Psoas muscle (tissue), 8 donors: Measurements from ENCODE around the gene ANKMY1. TPM values are rescaled to one million over a fixed set of nuclear protein-coding genes. Genes with fewer than 3 reads are reported as not detected.

Experiments
- ATAC-seq, 4 donors: fragments of 200-7000 bp; cut with Tn5 transposase; one replicate each; pipeline ENCODE4 v1.9.1; 2020; ENCODE audit warnings: moderate library complexity in 3 of 4, mild to moderate bottlenecking in 2 of 4
- DNase-seq, 2 donors: peaks; one replicate each; pipeline ENCODE4 v3.0.0-alpha.2; 2020
- H3K27ac ChIP-seq: fragments of 200-600 bp; one replicate; pipeline ENCODE4 v1.8.0; 2022
- H3K27me3 ChIP-seq, 3 donors: fragments of 200-600 bp in 1 of 3; one replicate each; pipeline versions ENCODE4 v1.6.1 to v1.8.0; 2013 to 2022; ENCODE audit warnings: low read length in 2 of 3, mild to moderate bottlenecking in 2 of 3, moderate library complexity in 1 of 3; ENCODE audit not compliant: insufficient read depth in 3 of 3
- H3K36me3 ChIP-seq, 2 donors: fragments of 200-600 bp in 1 of 2; one replicate each; pipeline versions ENCODE4 v1.6.1 to v1.8.0; 2013 to 2022; ENCODE audit warnings: low read depth in 1 of 2, mild to moderate bottlenecking in 1 of 2, moderate library complexity in 1 of 2; ENCODE audit not compliant: insufficient read depth in 1 of 2
- H3K4me1 ChIP-seq: fragments of 200-600 bp; one replicate; pipeline ENCODE4 v1.8.0; 2022
- H3K4me3 ChIP-seq: fragments of 200-600 bp; one replicate; pipeline ENCODE4 v1.8.0; 2022; ENCODE audit warnings: mild to moderate bottlenecking
- H3K9me3 ChIP-seq: fragments of 200-600 bp; one replicate; pipeline ENCODE4 v1.8.0; 2022
- WGBS, 3 donors: extraction: QIAGEN DNeasy Blood & Tissue Kit; methylation state at CpG; one replicate each; pipeline versions ENCODE4 v1.1.6 to v1.1.7; 2013; 5-methylcytosine and 5-hydroxymethylcytosine counted together
- intact Hi-C, 2 donors: fragments of 100-400 bp; cut with DNase I; formaldehyde crosslinking; loops; one replicate each; pipeline versions ENCODE4 v1.11.0 to v1.14.2; 2022
- polyA plus RNA-seq, 3 donors: library from polyadenylated mRNA; stranded (reverse); fragments of 200-250 nt; gene quantifications; one replicate each; pipeline ENCODE4 v1.2.3, GENCODE V29; 2013
- total RNA-seq, 4 donors: library from RNA; stranded (reverse); fragmentation: NEBNext Ultra II Directional in 2 of 4; extraction: Animal tissue kit (Norgen Biotek cat#: 25700) in 2 of 4; gene quantifications; one replicate each; pipeline versions ENCODE4 v1.2.1 to v1.2.4, GENCODE V29; 2021 to 2023
- TF ChIP-seq, protein P1 (sequence below): fragments of 200-600 bp; IDR thresholded peaks from one replicate; pipeline ENCODE4 v1.8.0; 2022; ENCODE audit warnings: antibody characterized with exemption
- donor health status: healthy with polysubstance abuse.
- donor health status: DM: no; HTN: no; CAD: no; lungs with moderate emphysema.
- donor health status: Bipolar disorder and iron deficiency.
- donor health status: healthy.
- donor health status: DM: yes; HTN: yes; CAD: no.
- donor health status: DM: no; HTN: no; CAD: no.
- donor health status: DM: no; HTN: no; CAD: no.
- donor health status: DM: yes; HTN: yes; CAD: no.

The ANKMY1 gene
- total and polyA plus RNA-seq, 7 donors, result 1.4 to 5.8 (median 3.0) TPM

DNA sequence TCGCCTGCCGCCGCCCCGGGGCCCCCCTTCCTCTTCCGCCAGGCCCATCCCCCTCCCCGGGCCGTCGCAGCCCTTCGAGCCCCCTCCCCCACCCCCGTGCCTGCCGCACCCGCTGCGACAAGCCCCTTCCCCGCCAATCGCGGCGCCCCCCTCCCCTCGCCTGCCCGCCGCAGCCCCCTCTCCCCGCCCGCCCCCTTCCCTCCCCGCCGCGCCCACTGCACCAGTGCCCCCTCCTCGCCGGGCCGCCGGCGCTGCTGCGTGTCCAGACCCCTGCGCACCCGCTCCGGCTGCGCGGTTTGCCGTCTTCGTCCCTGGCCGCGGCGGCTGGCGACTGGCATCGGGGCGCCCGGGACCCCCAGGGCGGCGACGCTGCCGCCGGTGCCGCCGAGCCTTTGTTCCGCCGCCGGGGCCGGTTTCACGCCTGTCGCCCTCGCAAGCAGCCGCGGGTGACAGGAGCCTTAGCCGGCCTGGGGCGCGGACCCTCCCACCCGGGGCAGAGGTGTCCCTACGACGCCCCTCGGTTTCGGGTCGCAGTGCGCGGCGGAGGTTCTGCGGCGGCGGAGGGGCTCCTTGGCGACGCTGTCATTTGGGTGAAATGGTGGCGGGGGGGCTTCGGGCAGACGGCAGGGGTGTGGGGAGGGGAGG lies 104.2 kb downstream of the ANKMY1 start:
- Histone ChIP-seq H3K36me3 (no peaks in the 10 kb centered on the region), H3K4me3 (no peak overlapping the region), H3K4me1 (peaks cover 35% of the 10 kb centered on the region), H3K27ac (no peak overlapping the region), H3K27me3 (no peaks in the 10 kb centered on the region), H3K9me3 (no peaks in the 10 kb centered on the region)
- peak; percentile 16 to 47 for DNase-seq
- ATAC-seq, result no peak
- TF ChIP-seq, protein P1, sequence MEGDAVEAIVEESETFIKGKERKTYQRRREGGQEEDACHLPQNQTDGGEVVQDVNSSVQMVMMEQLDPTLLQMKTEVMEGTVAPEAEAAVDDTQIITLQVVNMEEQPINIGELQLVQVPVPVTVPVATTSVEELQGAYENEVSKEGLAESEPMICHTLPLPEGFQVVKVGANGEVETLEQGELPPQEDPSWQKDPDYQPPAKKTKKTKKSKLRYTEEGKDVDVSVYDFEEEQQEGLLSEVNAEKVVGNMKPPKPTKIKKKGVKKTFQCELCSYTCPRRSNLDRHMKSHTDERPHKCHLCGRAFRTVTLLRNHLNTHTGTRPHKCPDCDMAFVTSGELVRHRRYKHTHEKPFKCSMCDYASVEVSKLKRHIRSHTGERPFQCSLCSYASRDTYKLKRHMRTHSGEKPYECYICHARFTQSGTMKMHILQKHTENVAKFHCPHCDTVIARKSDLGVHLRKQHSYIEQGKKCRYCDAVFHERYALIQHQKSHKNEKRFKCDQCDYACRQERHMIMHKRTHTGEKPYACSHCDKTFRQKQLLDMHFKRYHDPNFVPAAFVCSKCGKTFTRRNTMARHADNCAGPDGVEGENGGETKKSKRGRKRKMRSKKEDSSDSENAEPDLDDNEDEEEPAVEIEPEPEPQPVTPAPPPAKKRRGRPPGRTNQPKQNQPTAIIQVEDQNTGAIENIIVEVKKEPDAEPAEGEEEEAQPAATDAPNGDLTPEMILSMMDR, result no peak
- 35 to 39% (median 38%) methylated on average over 35 to 81 of the region's 81 CpGs for WGBS, 3 donors
- intact Hi-C loops, result no loop called here

DNA sequence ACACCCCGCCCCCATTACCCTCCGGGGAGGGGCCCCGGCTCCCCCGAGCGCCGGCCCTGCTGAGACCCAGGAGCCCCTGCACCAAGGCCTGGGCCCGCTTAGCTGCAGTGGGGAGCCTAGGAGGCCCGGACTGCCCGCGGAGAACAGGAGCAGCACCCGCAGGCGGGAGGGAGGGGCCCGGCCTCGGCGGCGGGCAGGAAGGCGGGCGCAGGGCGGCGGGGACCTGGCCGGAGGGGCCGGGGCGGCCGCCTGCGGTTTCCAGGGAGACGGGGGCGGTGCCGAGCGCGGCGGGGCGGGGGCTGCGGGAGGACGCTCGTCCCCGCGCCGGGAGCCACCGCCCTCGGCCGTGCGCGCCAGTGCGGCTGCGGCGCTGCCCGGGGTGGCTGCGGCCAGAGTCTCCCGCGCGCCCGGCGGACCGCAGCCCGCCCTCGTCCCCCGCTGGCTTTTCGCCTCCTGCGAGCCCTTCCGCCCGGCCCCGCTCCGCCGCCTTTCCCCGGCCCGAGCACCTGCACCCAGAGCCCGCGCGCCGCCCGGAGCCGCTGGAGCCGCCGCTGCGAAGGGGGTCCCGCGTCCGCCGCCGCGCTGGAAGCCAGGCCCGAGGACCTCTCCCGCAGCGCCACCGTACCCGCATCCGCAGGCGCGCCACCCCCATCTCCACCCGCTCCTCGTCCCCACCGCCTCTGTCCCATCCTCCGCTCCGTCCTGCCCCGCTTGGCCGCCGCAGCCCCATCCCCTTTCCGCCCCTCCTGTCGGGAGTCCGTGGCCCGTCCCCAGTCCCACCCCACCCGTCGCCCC lies 105.1 kb downstream of the ANKMY1 start:
- DNase-seq, result peak; percentile 73 to 88
- Histone ChIP-seq H3K36me3 (no peaks in the 10 kb centered on the region), H3K27ac (no peak overlapping the region), H3K9me3 (no peaks in the 10 kb centered on the region), H3K27me3 (no peaks in the 10 kb centered on the region), H3K4me3 (peak overlapping the region; percentile 58), H3K4me1 (peaks cover 45% of the 10 kb centered on the region)
- intact Hi-C loops, result no loop called here
- WGBS, 3 donors, result 3 to 5% (median 4%) methylated on average over 23 to 103 of the region's 103 CpGs
- TF ChIP-seq, protein P1, result no peak
- ATAC-seq, result peak; percentile 55 to 79 (median 65)

DNA sequence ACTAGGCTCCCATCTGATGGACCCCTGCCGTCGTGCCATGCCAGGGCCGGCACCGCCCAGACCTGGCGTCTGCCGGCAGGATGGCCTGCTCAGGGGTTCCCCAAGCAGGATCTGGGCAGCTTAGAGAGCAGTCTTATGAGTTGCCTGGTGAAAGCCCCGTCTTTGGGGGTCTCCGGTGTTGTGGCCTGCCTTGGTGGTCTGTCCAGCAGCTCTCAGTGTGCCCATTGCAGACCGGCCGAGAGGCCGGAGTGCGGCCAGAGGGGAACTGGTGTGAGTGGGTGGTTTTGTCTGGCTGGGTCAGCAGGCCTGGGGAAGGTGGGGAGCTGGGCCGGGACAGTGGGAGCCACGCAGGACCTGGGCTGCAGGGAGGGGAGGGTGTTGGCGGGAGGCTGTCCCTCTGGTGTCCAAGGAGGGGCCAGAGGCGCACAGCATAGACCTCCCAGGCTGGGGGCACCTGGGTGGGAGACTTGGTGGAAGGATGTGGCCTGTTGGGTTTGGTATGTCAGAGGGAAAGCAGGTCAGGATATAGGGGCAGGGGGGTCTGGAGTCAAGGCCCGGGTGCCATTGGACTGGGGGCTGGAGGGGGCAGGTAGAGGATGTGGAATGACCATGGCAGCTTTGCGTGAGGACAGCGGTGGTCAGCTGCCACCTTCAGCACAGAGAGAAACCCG lies 105.9 kb downstream of the ANKMY1 start:
- Histone ChIP-seq H3K27ac (peak overlapping the region; percentile 46), H3K4me3 (peak overlapping the region; percentile 58), H3K4me1 (peaks cover 52% of the 10 kb centered on the region), H3K36me3 (no peaks in the 10 kb centered on the region), H3K27me3 (no peaks in the 10 kb centered on the region), H3K9me3 (no peaks in the 10 kb centered on the region)
- TF ChIP-seq, protein P1, result no peak
- DNase-seq (peak; percentile 17 to 60), ATAC-seq (peak; percentile 1 to 5 (median 4))
- intact Hi-C loops, result no loop called here
- WGBS, 3 donors, result 46 to 51% (median 47%) methylated on average over 19 to 20 of the region's 20 CpGs

DNA sequence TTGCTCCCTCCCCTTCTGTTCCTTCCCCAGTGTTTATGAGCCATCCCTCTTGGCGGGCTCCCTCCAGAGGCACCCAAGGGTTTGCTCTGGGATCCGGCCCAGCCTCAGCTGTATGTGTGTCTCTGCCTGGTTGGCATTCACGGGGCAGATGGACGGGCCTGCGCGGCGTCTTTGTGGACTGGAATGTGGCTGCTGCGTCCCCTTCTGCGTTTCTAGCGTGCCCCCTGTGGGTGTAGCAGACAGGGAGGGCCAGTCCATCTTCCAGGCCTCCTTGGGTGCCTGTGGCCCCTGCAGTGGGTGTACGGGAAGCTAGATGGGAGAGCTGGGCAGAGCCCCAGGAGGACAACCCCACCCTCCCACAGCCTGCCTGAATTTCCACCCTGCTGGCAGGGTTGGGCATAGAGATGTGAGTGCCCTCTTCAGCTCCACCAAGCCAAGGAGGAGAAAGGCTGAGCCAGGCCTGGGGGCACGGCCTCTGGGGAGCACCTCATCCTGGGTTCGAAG lies 106.6 kb downstream of the ANKMY1 start:
- DNase-seq (peak; percentile 26 to 65), ATAC-seq (peak in 3 of 4 donors; percentile 28 to 44 (median 35))
- no peaks in the 10 kb centered on the region for H3K27me3 ChIP-seq
- peak overlapping the region; percentile 46 for H3K27ac ChIP-seq
- 28 to 56% (median 35%) methylated on average over 13 of the region's 13 CpGs for WGBS, 3 donors
- intact Hi-C loops, result no loop called here
- TF ChIP-seq, protein P1, result no peak
- H3K36me3 ChIP-seq, result peaks cover 0 to 2% of the 10 kb centered on the region in 2 donors
- H3K4me1 ChIP-seq, result peaks cover 59% of the 10 kb centered on the region
- H3K4me3 ChIP-seq, result peak overlapping the region; percentile 58
- no peaks in the 10 kb centered on the region for H3K9me3 ChIP-seq
